ENCODE results near the gene C12orf43.
"Not testable (repeated sequence)": the region's sequence is repeated elsewhere in the genome, so short reads cannot be mapped to it uniquely, and the experiment has no call there.

The C12orf43 gene

DNA sequence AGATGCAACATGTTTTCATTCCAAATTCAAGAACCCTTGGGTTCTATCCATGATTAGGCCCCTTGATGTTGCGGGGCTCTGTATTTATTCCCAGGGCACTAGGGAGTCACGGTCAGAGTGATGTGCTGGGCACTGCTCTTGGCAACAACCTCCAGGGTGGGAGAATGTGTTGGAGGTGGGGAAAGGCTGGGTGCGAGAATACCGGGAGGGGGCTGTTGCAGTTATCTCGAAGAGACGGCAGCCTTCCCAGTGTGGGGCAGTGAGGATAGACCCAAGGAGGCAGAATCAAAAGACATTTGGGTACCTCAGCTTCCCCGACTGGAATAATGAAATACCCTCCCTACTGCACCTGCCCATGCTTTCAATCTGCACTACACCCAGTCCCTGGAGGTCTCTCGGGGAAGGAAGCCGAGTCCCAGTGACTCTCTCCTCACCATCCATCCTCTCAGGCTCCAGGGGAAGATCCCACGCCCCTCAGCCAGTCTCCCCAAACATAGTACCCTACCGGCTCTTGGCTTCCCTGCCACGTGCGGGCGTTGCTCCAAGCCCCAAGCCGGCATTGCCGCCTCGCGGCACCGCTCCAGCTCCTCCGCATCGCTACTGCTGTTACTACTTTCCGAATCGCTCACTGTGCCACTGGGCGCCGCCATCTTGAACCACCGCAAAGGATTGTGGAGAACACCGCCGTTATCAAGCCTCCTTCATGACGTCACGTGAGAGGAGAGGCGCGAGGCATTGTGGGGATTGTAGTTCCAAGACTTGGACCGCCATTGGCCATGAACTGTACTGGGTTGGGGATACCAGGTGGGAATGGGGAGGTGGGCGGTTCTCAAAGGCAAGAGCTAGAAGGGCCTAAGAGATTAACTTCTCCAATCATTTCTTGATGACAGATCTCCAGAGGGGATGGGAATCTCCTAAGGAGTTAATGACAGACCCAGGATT, at the start of gene C12orf43:
TSS of gene C12orf43 (minus strand) at position 663 of the 942 bp plus-strand sequence. CDS start at position 650, 13 bp downstream.
- no peak for TF ChIP-seq CTCF (conservative IDR thresholded peaks at IDR 0.05)
- H3K27ac ChIP-seq, result peak within 1 kb of the TSS; percentile 66

GRCh38 chr12:121065345-121065744, 49.1 kb upstream of the C12orf43 start:
- TF ChIP-seq CTCF (conservative IDR thresholded peaks at IDR 0.05), result no peak
- H3K27ac ChIP-seq, result no peak overlapping the region

DNA sequence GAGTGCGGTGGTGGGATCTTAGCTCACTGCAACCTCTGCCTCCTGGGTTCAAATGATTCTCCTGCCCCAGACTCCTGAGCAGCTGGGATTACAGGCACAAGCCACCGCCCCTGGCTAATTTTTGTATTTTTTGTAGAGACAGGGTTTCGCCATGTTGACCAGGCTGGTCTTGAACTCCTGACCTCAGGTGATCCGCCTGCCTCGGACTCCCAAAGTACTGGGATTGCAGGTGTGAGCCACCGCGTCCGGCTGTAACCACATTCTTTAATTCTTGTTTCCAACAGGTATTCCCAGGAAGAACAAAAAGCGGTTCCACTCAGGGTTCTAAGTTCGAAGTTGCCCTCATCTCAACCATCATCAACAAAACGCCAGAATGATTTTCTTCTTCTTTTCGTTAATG, 48.3 kb upstream of the C12orf43 start:
- H3K27ac ChIP-seq, result not testable (repeated sequence)

- no peak for TF ChIP-seq CTCF (conservative IDR thresholded peaks at IDR 0.05)
These were observed 47.8 kb upstream of the C12orf43 start for GRCh38 chr12:121064116-121064515.

DNA sequence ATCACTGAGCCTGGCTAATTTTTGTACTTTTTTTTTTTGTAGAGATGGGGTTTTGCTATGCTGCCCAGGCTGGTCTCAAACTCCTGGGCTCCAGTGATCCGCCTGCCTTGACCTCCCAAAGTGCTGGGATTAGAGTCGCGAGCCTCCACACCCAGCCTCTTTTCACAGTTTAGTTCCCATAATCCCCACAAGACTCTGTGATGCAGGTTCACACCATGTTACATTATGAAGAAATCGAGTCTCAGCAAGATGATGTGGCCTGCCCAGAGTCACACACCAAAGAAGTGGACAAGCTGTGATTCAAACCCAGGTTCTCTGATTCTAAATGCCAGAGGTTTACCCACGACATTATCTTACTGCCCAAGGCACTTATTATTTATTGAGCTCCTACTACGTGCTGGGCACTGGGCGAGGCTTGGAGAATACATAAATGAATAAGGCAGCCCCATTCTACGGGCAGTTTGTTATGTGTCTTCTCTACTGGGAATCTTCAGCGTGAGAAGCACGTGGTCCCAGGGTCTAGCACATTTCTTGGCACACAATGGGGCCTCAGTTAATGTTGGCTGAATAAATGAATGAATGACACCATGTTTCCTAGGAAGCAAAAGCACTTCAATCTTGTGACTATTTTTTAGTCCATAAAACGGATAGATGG, 46.2 kb upstream of the C12orf43 start:
- no peak for TF ChIP-seq CTCF (conservative IDR thresholded peaks at IDR 0.05)
- no peak overlapping the region for H3K27ac ChIP-seq

More at GRCh38 chr12:121064116-121064515, 47.8 kb upstream of the C12orf43 start:
- H3K27ac ChIP-seq, result no peak overlapping the region

GRCh38 chr12:121061831-121062230, 45.5 kb upstream of the C12orf43 start:
- TF ChIP-seq CTCF (conservative IDR thresholded peaks at IDR 0.05), result peak; percentile 41; the same call in 1 of the 2 replicates
- no peak overlapping the region for H3K27ac ChIP-seq

DNA sequence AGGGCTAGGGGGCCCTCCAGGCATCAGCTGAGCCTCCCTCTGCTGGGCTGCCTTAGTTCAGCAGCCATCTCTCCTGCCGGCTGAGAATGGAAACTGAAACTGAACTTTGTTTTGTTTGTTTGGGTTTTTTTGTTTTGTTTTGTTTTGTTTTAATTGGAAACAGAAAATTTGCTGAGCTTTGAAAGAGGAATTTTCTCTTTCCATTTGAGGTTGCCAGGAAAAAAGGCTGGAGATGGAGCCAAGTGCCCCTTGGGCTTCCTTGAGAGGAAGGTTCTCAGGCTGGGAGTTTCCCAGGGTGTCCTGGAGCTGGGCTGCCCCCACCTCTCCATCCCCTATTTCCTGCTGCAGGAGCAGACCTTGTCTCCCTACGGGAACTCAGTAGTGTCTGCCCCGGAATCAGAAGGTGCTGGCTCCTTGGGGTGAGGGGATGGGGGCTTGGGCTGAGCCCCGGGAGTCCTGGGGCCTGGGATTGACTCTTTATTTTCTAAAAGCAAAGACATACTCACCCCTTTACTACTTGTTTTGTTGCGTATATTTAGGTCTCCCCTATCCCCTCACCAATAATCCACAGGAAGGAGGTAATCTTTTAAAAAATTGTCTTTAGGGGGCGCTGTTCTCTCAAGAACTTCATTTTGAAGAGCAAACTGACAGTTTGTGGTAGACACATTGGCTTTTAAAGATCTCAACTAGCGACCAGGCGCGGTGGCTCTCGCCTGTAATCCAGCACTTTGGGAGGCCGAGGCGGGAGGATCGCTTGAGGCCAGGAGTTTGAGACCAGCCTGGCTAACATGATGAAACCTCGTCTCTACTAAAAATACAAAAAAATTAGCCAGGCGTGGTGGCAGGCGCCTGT, 44.1 kb upstream of the C12orf43 start:
- no peak overlapping the region for H3K27ac ChIP-seq
- TF ChIP-seq CTCF (conservative IDR thresholded peaks at IDR 0.05), result peak; percentile 51

Measured in VCaP (cell line).